CD4-positive, CD25-positive, alpha-beta regulatory T cell (primary cell): ENCODE measurements around the gene ERVK3-1. TPM values are rescaled to one million over a fixed set of nuclear protein-coding genes. Genes with fewer than 3 reads are reported as not detected.
A peak's percentile ranks its signal among the peaks of the same experiment; 100 is the strongest.
"Not testable (repeated sequence)": the region's sequence is repeated elsewhere in the genome, so short reads cannot be mapped to it uniquely, and the experiment has no call there.

Experiments
- ATAC-seq, 2 donors: fragments of 150-1000 bp; cut with Tn5 transposase; one replicate each; pipeline ENCODE4 v1.10.0; 2021; ENCODE audit warnings: low read depth in 2 of 2, moderate number of reproducible peaks in 2 of 2, moderate library complexity in 1 of 2
- DNase-seq, 3 donors: peaks; one replicate each; pipeline versions ENCODE4 v3.0.0 to v3.0.0-alpha.2; 2012 to 2022; ENCODE audit warnings: mixed read lengths in 1 of 3
- H3K27ac ChIP-seq: one replicate; pipeline ENCODE4 v1.7.0; 2013; ENCODE audit warnings: mild to moderate bottlenecking, low read length; ENCODE audit not compliant: insufficient read depth, poor library complexity, severe bottlenecking
- H3K27me3 ChIP-seq: one replicate; pipeline ENCODE4 v1.7.0; 2013; ENCODE audit warnings: low read length; ENCODE audit not compliant: control insufficient read depth, insufficient read depth
- H3K36me3 ChIP-seq: one replicate; pipeline ENCODE4 v1.7.0; 2013; ENCODE audit warnings: mild to moderate bottlenecking, low read length, moderate library complexity; ENCODE audit not compliant: control insufficient read depth, insufficient read depth
- H3K4me1 ChIP-seq: 2 replicates; pipeline ENCODE4 v1.7.0; 2013; ENCODE audit warnings: mild to moderate bottlenecking, low read length; ENCODE audit not compliant: insufficient read depth, control insufficient read depth, poor library complexity, severe bottlenecking
- H3K4me3 ChIP-seq: one replicate; pipeline ENCODE4 v1.7.0; 2013; ENCODE audit warnings: low read depth, mild to moderate bottlenecking, low read length, moderate library complexity
- H3K9me3 ChIP-seq, 2 experiments: 1 replicate in 1 of 2; 2 replicates in 1 of 2; pipeline ENCODE4 v1.7.0; 2013; ENCODE audit warnings: low read length in 2 of 2, mild to moderate bottlenecking in 1 of 2, moderate library complexity in 1 of 2; ENCODE audit not compliant: control insufficient read depth in 2 of 2
- H3K27ac Mint-ChIP-seq, 3 donors: one replicate each; pipeline ENCODE4 v1.8.0; 2020 to 2022; ENCODE audit warnings: mild to moderate bottlenecking in 3 of 3, mixed read lengths in 3 of 3, moderate library complexity in 2 of 3
- H3K27me3 Mint-ChIP-seq: one replicate; pipeline ENCODE4 v1.8.0; 2022; ENCODE audit warnings: mild to moderate bottlenecking, mixed read lengths
- H3K36me3 Mint-ChIP-seq: one replicate; pipeline ENCODE4 v1.8.0; 2020; ENCODE audit warnings: mixed read lengths
- H3K4me1 Mint-ChIP-seq, 4 donors: one replicate each; pipeline ENCODE4 v1.8.0; 2020 to 2022; ENCODE audit warnings: mixed read lengths in 4 of 4, mild to moderate bottlenecking in 1 of 4
- H3K4me3 Mint-ChIP-seq, 4 donors: one replicate each; pipeline ENCODE4 v1.8.0; 2020 to 2022; ENCODE audit warnings: mild to moderate bottlenecking in 4 of 4, mixed read lengths in 4 of 4, moderate library complexity in 3 of 4
- H3K9me3 Mint-ChIP-seq, 7 donors: one replicate each; pipeline ENCODE4 v1.8.0; 2020 to 2022; ENCODE audit warnings: mixed read lengths in 7 of 7, mild to moderate bottlenecking in 3 of 7, moderate library complexity in 2 of 7
- polyA plus RNA-seq, 4 donors: library from polyadenylated mRNA; unstranded; fragments of 300-500 nt; fragmentation: Illumina TruSeq; gene quantifications; one replicate each; pipeline ENCODE4 v1.2.3, GENCODE V29; 2021
- total RNA-seq: library from RNA; stranded (reverse); gene quantifications from one replicate; pipeline ENCODE4 v1.2.3, GENCODE V29; 2022

Gene ERVK3-1
- total and polyA plus RNA-seq, 5 donors from 2014 or later = 65.9 to 117 (median 80.6) TPM

GRCh38 chr19:58307736-58308135, 2.6 kb downstream of the ERVK3-1 start:
- DNase-seq (no peak), ATAC-seq (no peak)
- H3K4me3 ChIP-seq = no peak overlapping the region
- H3K27me3 ChIP-seq = no peaks in the 10 kb centered on the region
- H3K4me1 Mint-ChIP-seq = peaks cover 13 to 65% (median 36%) of the 10 kb centered on the region in 4 donors
- H3K9me3 ChIP-seq = no peaks in the 10 kb centered on the region
- H3K9me3 Mint-ChIP-seq = peaks cover 0 to 8% (median 0%) of the 10 kb centered on the region in 7 donors
- no peaks in the 10 kb centered on the region for H3K27me3 Mint-ChIP-seq
- peak overlapping the region in 2 of 4 donors; percentile 33 to 68 for H3K4me3 Mint-ChIP-seq
- peak overlapping the region in 1 of 3 donors; percentile 36 for H3K27ac Mint-ChIP-seq
- no peak overlapping the region for H3K27ac ChIP-seq
- H3K36me3 ChIP-seq = peaks cover 48% of the 10 kb centered on the region
- peaks cover 15% of the 10 kb centered on the region for H3K4me1 ChIP-seq
- peaks cover 50% of the 10 kb centered on the region for H3K36me3 Mint-ChIP-seq

GRCh38 chr19:58310685-58311084, 5.5 kb downstream of the ERVK3-1 start:
- peaks cover 72% of the 10 kb centered on the region for H3K36me3 ChIP-seq
- peaks cover 18 to 50% (median 29%) of the 10 kb centered on the region in 4 donors for H3K4me1 Mint-ChIP-seq
- H3K4me1 ChIP-seq, H3K27me3 Mint-ChIP-seq, H3K9me3 ChIP-seq, H3K9me3 Mint-ChIP-seq, H3K27me3 ChIP-seq, H3K4me3 Mint-ChIP-seq, H3K4me3 ChIP-seq, H3K27ac ChIP-seq, ATAC-seq, DNase-seq: not testable (repeated sequence)
- peak overlapping the region in 1 of 3 donors; percentile 69 for H3K27ac Mint-ChIP-seq
- peaks cover 67% of the 10 kb centered on the region for H3K36me3 Mint-ChIP-seq

- H3K36me3 ChIP-seq = peaks cover 73% of the 10 kb centered on the region
- H3K27me3 ChIP-seq = no peaks in the 10 kb centered on the region
- H3K4me3 ChIP-seq = no peak overlapping the region
- Mint-ChIP-seq H3K27me3 (no peaks in the 10 kb centered on the region), H3K27ac (peak overlapping the region in 1 of 3 donors; percentile 80), H3K4me3 (no peak overlapping the region), H3K9me3 (peaks cover 0 to 4% (median 0%) of the 10 kb centered on the region in 7 donors), H3K4me1 (peaks cover 16 to 43% (median 23%) of the 10 kb centered on the region in 4 donors), H3K36me3 (peaks cover 67% of the 10 kb centered on the region)
- H3K4me1 ChIP-seq = peaks cover 3% of the 10 kb centered on the region
- H3K9me3 ChIP-seq = peaks cover 0 to 2% of the 10 kb centered on the region in 2 experiments
- no peak for DNase-seq
- no peak for ATAC-seq
- no peak overlapping the region for H3K27ac ChIP-seq
Observed at GRCh38 chr19:58311345-58311865, 6.2 kb downstream of the ERVK3-1 start.

- peaks cover 40% of the 10 kb centered on the region for H3K36me3 Mint-ChIP-seq
Observed at GRCh38 chr19:58315580-58315979, 10.4 kb downstream of the ERVK3-1 start.

GRCh38 chr19:58317476-58318072, 12.4 kb downstream of the ERVK3-1 start:
- H3K9me3 ChIP-seq = peaks cover 0 to 2% of the 10 kb centered on the region in 2 experiments
- Mint-ChIP-seq H3K9me3 (peaks cover 0 to 2% (median 0%) of the 10 kb centered on the region in 7 donors), H3K27ac (no peak overlapping the region), H3K36me3 (peaks cover 25% of the 10 kb centered on the region), H3K4me1 (peaks cover 0 to 9% (median 0%) of the 10 kb centered on the region in 4 donors), H3K27me3 (no peaks in the 10 kb centered on the region), H3K4me3 (no peak overlapping the region)
- no peaks in the 10 kb centered on the region for H3K27me3 ChIP-seq
- no peaks in the 10 kb centered on the region for H3K4me1 ChIP-seq
- peaks cover 33% of the 10 kb centered on the region for H3K36me3 ChIP-seq
- no peak overlapping the region for H3K4me3 ChIP-seq
- peak in 2 of 3 donors; percentile 10 to 34 for DNase-seq
- ATAC-seq = no peak
- H3K27ac ChIP-seq = no peak overlapping the region

More at GRCh38 chr19:58315580-58315979, 10.4 kb downstream of the ERVK3-1 start:
- H3K4me3 ChIP-seq = no peak overlapping the region
- H3K36me3 ChIP-seq = peaks cover 49% of the 10 kb centered on the region
- no peak overlapping the region for H3K27ac ChIP-seq
- H3K27ac Mint-ChIP-seq = peak overlapping the region in 1 of 3 donors; percentile 43
- H3K4me1 ChIP-seq = no peaks in the 10 kb centered on the region
- ATAC-seq (no peak), DNase-seq (no peak)
- peaks cover 0 to 2% (median 0%) of the 10 kb centered on the region in 7 donors for H3K9me3 Mint-ChIP-seq
- no peak overlapping the region for H3K4me3 Mint-ChIP-seq
- H3K27me3 Mint-ChIP-seq = no peaks in the 10 kb centered on the region
- peaks cover 0 to 2% of the 10 kb centered on the region in 2 experiments for H3K9me3 ChIP-seq
- H3K4me1 Mint-ChIP-seq = peaks cover 0 to 9% (median 3%) of the 10 kb centered on the region in 4 donors
- H3K27me3 ChIP-seq = no peaks in the 10 kb centered on the region

GRCh38 chr19:58318297-58318696, 13.1 kb downstream of the ERVK3-1 start:
- H3K4me1 ChIP-seq = no peaks in the 10 kb centered on the region
- Mint-ChIP-seq H3K27me3 (no peaks in the 10 kb centered on the region), H3K27ac (no peak overlapping the region), H3K4me1 (peaks cover 0 to 5% (median under 1%) of the 10 kb centered on the region in 4 donors), H3K4me3 (no peak overlapping the region), H3K36me3 (peaks cover 18% of the 10 kb centered on the region), H3K9me3 (peaks cover 0 to 2% (median 0%) of the 10 kb centered on the region in 7 donors)
- no peak for DNase-seq
- H3K36me3 ChIP-seq = peaks cover 26% of the 10 kb centered on the region
- H3K27me3 ChIP-seq = no peaks in the 10 kb centered on the region
- no peak overlapping the region for H3K4me3 ChIP-seq
- H3K27ac ChIP-seq = no peak overlapping the region
- peaks cover 0 to 2% of the 10 kb centered on the region in 2 experiments for H3K9me3 ChIP-seq
- ATAC-seq = no peak

GRCh38 chr19:58319241-58319640, 14.1 kb downstream of the ERVK3-1 start:
- ATAC-seq = no peak
- H3K27ac Mint-ChIP-seq = peak overlapping the region in 1 of 3 donors; percentile 56
- no peaks in the 10 kb centered on the region for H3K4me1 ChIP-seq
- H3K4me3 ChIP-seq = no peak overlapping the region
- H3K4me1 Mint-ChIP-seq = peaks cover 0 to 5% (median 2%) of the 10 kb centered on the region in 4 donors
- no peak overlapping the region for H3K27ac ChIP-seq
- no peaks in the 10 kb centered on the region for H3K27me3 ChIP-seq
- H3K9me3 ChIP-seq = no peaks in the 10 kb centered on the region
- H3K9me3 Mint-ChIP-seq = peaks cover 0 to 1% (median 0%) of the 10 kb centered on the region in 7 donors
- DNase-seq = no peak
- H3K4me3 Mint-ChIP-seq = no peak overlapping the region
- H3K27me3 Mint-ChIP-seq = no peaks in the 10 kb centered on the region
- H3K36me3 Mint-ChIP-seq = peaks cover 15% of the 10 kb centered on the region
- peaks cover 17% of the 10 kb centered on the region for H3K36me3 ChIP-seq
